Endothelial cell of umbilical vein (primary cell): ENCODE results near the gene CACNG4. TPM values are rescaled to one million over a fixed set of nuclear protein-coding genes. Genes with fewer than 3 reads are reported as not detected.

Experiments
- BruUV-seq: library from RNA; stranded (reverse); fragments of 400-500 nt; replicated peaks from 2 replicates; lab custom pipeline; 2021; lab: Mats Ljungman, UMichigan
- CTCF ChIA-PET: fragments of 300-600, 350-600 bp; sonication (Branson Sonifier 250); formaldehyde crosslinking; loops from one replicate; lab custom pipeline; 2021; ENCODE audit warnings: antibody characterized with exemption, inconsistent platforms; lab: Charles Lee
- POLR2A ChIA-PET: fragments of 300-600, 350-600 bp; sonication (Branson Sonifier 250); formaldehyde crosslinking; loops from one replicate; lab custom pipeline; 2021; ENCODE audit warnings: antibody characterized with exemption, inconsistent platforms; lab: Charles Lee
- DNase-seq: peaks from one replicate; pipeline ENCODE4 v3.0.0-alpha.2; 2011; ENCODE audit warnings: low read depth, low spot score
- FAIRE-seq: peaks from 2 replicates; lab custom pipeline; 2011; peaks lifted over from hg19 to GRCh38; lab: Jason Lieb, UNC
- H2AFZ ChIP-seq: 2 replicates; pipeline ENCODE4 v1.6.0; 2012; ENCODE audit warnings: low read depth, low read length, control low read depth, inconsistent platforms
- H3K27ac ChIP-seq: 2 replicates; pipeline ENCODE4 v1.5.1; 2011; ENCODE audit warnings: low read depth, mild to moderate bottlenecking, control low read depth, low read length, moderate library complexity; ENCODE audit not compliant: insufficient read depth
- H3K27me3 ChIP-seq, 2 experiments: 2 replicates each; pipeline versions ENCODE4 v1.6.0 to v1.6.1; 2011; ENCODE audit warnings: low read length in 2 of 2, mixed read lengths in 1 of 2; ENCODE audit not compliant: control insufficient read depth in 2 of 2, insufficient read depth in 2 of 2
- H3K36me3 ChIP-seq, 2 experiments: 2 replicates in 1 of 2; 3 replicates in 1 of 2; pipeline ENCODE4 v1.5.1; 2011; ENCODE audit warnings: low read length in 2 of 2, mild to moderate bottlenecking in 1 of 2, moderate library complexity in 1 of 2; ENCODE audit not compliant: control insufficient read depth in 2 of 2, insufficient read depth in 2 of 2; ENCODE audit errors: extremely low read depth in 1 of 2
- H3K4me1 ChIP-seq: 3 replicates; pipeline ENCODE4 v1.5.1; 2011; ENCODE audit warnings: mild to moderate bottlenecking, low read length; ENCODE audit not compliant: control insufficient read depth, insufficient read depth; ENCODE audit errors: extremely low read depth
- H3K4me2 ChIP-seq: 2 replicates; pipeline ENCODE4 v1.6.1; 2011; ENCODE audit warnings: low read length, control low read depth, mixed read lengths; ENCODE audit not compliant: insufficient read depth
- H3K4me3 ChIP-seq, 3 experiments: fragments of 200-600 bp in 1 of 3; sonication (generic), shearing (Covaris generic) in 1 of 3; replicated peaks in 1 of 3; 2 replicates each; pipeline ENCODE4 v1.5.1; 2011 to 2016; ENCODE audit warnings: control low read depth in 3 of 3, low read length in 3 of 3, mild to moderate bottlenecking in 2 of 3, inconsistent platforms in 1 of 3, low read depth in 1 of 3, moderate library complexity in 1 of 3; ENCODE audit not compliant: insufficient read depth in 1 of 3
- H3K79me2 ChIP-seq: 2 replicates; pipeline ENCODE4 v1.6.0; 2012; ENCODE audit warnings: low read length, inconsistent platforms; ENCODE audit not compliant: control insufficient read depth, insufficient read depth
- H3K9ac ChIP-seq: replicated peaks from 2 replicates; pipeline ENCODE3; 2011; ENCODE audit warnings: low read length, control low read depth; ENCODE audit not compliant: insufficient read depth; ENCODE audit errors: extremely low read depth
- H3K9me1 ChIP-seq: replicated peaks from 3 replicates; pipeline ENCODE4 v1.6.0; 2011; ENCODE audit warnings: mild to moderate bottlenecking, low read length; ENCODE audit not compliant: control insufficient read depth, insufficient read depth; ENCODE audit errors: extremely low read depth
- H3K9me3 ChIP-seq: replicated peaks from 2 replicates; pipeline ENCODE4 v1.5.1; 2012; ENCODE audit warnings: low read length, inconsistent platforms; ENCODE audit not compliant: control insufficient read depth, insufficient read depth
- H4K20me1 ChIP-seq: replicated peaks from 2 replicates; pipeline ENCODE3; 2011; ENCODE audit warnings: mild to moderate bottlenecking, low read length; ENCODE audit not compliant: control insufficient read depth, insufficient read depth; ENCODE audit errors: extremely low read depth
- EZH2 ChIP-seq: IDR thresholded peaks from 2 replicates; pipeline ENCODE4 v1.6.1; 2012; ENCODE audit warnings: borderline replicate concordance, low read depth, mild to moderate bottlenecking, moderate library complexity, low read length, inconsistent platforms; ENCODE audit not compliant: severe bottlenecking
- FOS ChIP-seq: IDR thresholded peaks from 2 replicates; pipeline ENCODE4 v1.6.1; 2011; ENCODE audit warnings: mild to moderate bottlenecking, low read length, moderate library complexity, borderline replicate concordance; ENCODE audit not compliant: insufficient read depth
- GATA2 ChIP-seq: IDR thresholded peaks from 2 replicates; pipeline ENCODE4 v1.7.0; 2011; ENCODE audit warnings: low read depth, mild to moderate bottlenecking, moderate library complexity, mixed read lengths, low read length; ENCODE audit not compliant: insufficient read length, insufficient read depth
- JUN ChIP-seq: IDR thresholded peaks from 2 replicates; pipeline ENCODE4 v1.6.1; 2011; ENCODE audit warnings: borderline replicate concordance, low read depth; ENCODE audit not compliant: insufficient read length, insufficient read depth
- MYC ChIP-seq: IDR thresholded peaks from one replicate; pipeline ENCODE4 v1.6.1; 2011; ENCODE audit warnings: mild to moderate bottlenecking, low read depth, low read length
- POLR2A ChIP-seq: IDR thresholded peaks from 2 replicates; pipeline ENCODE4 v1.6.1; 2012; ENCODE audit warnings: low read depth, mild to moderate bottlenecking, control low read depth, low read length
- POLR2AphosphoS5 ChIP-seq: IDR thresholded peaks from 2 replicates; pipeline ENCODE4 v1.6.1; 2012; ENCODE audit warnings: low read depth, mild to moderate bottlenecking, control low read depth, low read length, moderate library complexity; ENCODE audit not compliant: insufficient read depth
- dilution Hi-C: fragments of 300-500 bp; cut with MboI; formaldehyde crosslinking; loops from one replicate; pipeline ENCODE4 v1.15.0; 2019; ENCODE audit warnings: low sequenced_read_pairs; ENCODE audit not compliant: extremely low pct_ligation_motif_present
- intact Hi-C: fragments of 100-400 bp; cut with micrococcal nuclease; formaldehyde crosslinking; loops from one replicate; pipeline ENCODE4 v1.10.0; 2022
- polyA plus RNA-seq, 4 experiments: library from polyadenylated mRNA; depleted of rRNA in 3 of 4; stranded (reverse) in 3 of 4; unstranded in 1 of 4; fragments of >200 nt; gene quantifications; 2 replicates each; pipeline versions ENCODE4 v1.2.1 to v1.2.3, GENCODE V29; 2011 to 2012; ENCODE audit warnings: missing spikeins in 1 of 4
- total RNA-seq: library from RNA; stranded (reverse); gene quantifications from 2 replicates; pipeline ENCODE4 v1.2.3, GENCODE V29; 2021
- TF ChIP-seq, protein P1 (sequence below): IDR thresholded peaks from 2 replicates; pipeline ENCODE4 v1.6.1; 2011; ENCODE audit not compliant: insufficient read depth, insufficient read length
- TF ChIP-seq, protein P2 (sequence below), 2 donors: IDR thresholded peaks; 1 replicate in 1 of 2; 2 replicates in 1 of 2; pipeline ENCODE4 v1.5.1; 2011; ENCODE audit warnings: low read length in 2 of 2, mild to moderate bottlenecking in 2 of 2, moderate library complexity in 2 of 2, control low read depth in 1 of 2, inconsistent platforms in 1 of 2, low read depth in 1 of 2; ENCODE audit not compliant: insufficient read depth in 1 of 2; ENCODE audit errors: extremely low read depth in 1 of 2

Gene CACNG4
- total and polyA plus RNA-seq, 2 donors (not counting 3 experiments of a cell fraction or from before 2014, with no cell fraction given) = not detected

- ChIA-PET POLR2A (no interaction called here), CTCF (no interaction called here)
- no peaks in the 10 kb centered on the region for H4K20me1 ChIP-seq
- no peak overlapping the region for H3K9ac ChIP-seq
- no peaks in the 10 kb centered on the region for H3K9me1 ChIP-seq
- no peak overlapping the region for H3K4me3 ChIP-seq
- no peaks in the 10 kb centered on the region for H3K4me1 ChIP-seq
- intact Hi-C loops = no loop called here
- H3K79me2 ChIP-seq = no peaks in the 10 kb centered on the region
- FAIRE-seq (no peak), DNase-seq (no peak)
- H2AFZ ChIP-seq = no peak overlapping the region
- no peaks in the 10 kb centered on the region for H3K36me3 ChIP-seq
- BruUV-seq = no TSS peak
- H3K9me3 ChIP-seq = no peaks in the 10 kb centered on the region
- no peak overlapping the region for H3K27ac ChIP-seq
- H3K4me2 ChIP-seq = no peak overlapping the region
- dilution Hi-C loops = no loop called here
- no peak for TF ChIP-seq MYC
- no peak for TF ChIP-seq POLR2AphosphoS5
- TF ChIP-seq, protein P1, sequence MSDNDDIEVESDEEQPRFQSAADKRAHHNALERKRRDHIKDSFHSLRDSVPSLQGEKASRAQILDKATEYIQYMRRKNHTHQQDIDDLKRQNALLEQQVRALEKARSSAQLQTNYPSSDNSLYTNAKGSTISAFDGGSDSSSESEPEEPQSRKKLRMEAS = no peak
- TF ChIP-seq EZH2 = no peak
- no peak for TF ChIP-seq POLR2A
- TF ChIP-seq GATA2 = no peak
- TF ChIP-seq, protein P2, sequence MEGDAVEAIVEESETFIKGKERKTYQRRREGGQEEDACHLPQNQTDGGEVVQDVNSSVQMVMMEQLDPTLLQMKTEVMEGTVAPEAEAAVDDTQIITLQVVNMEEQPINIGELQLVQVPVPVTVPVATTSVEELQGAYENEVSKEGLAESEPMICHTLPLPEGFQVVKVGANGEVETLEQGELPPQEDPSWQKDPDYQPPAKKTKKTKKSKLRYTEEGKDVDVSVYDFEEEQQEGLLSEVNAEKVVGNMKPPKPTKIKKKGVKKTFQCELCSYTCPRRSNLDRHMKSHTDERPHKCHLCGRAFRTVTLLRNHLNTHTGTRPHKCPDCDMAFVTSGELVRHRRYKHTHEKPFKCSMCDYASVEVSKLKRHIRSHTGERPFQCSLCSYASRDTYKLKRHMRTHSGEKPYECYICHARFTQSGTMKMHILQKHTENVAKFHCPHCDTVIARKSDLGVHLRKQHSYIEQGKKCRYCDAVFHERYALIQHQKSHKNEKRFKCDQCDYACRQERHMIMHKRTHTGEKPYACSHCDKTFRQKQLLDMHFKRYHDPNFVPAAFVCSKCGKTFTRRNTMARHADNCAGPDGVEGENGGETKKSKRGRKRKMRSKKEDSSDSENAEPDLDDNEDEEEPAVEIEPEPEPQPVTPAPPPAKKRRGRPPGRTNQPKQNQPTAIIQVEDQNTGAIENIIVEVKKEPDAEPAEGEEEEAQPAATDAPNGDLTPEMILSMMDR (IDR thresholded peaks at IDR 0.05; ENCODE audit: extremely low read depth in 1 of 2, insufficient read depth in 1 of 2, low read depth in 1 of 2, low read length in 2 of 2) = no peak
- TF ChIP-seq FOS = no peak
- no peak for TF ChIP-seq JUN
- peaks cover 30 to 32% of the 10 kb centered on the region in 2 experiments for H3K27me3 ChIP-seq
Observed at GRCh38 chr17:66968916-66969315, 4.4 kb downstream of the CACNG4 start.
